GM21529 (cell line): ENCODE data around the gene UROC1.
"Not testable (repeated sequence)": the region's sequence is repeated elsewhere in the genome, so short reads cannot be mapped to it uniquely, and the experiment has no call there.

Experiments used
- ATAC-seq: cut with Tn5 transposase; IDR thresholded peaks from one replicate; pipeline ENCODE4 v1.9.1; 2021; ENCODE audit not compliant: unreplicated experiment

The UROC1 gene

DNA sequence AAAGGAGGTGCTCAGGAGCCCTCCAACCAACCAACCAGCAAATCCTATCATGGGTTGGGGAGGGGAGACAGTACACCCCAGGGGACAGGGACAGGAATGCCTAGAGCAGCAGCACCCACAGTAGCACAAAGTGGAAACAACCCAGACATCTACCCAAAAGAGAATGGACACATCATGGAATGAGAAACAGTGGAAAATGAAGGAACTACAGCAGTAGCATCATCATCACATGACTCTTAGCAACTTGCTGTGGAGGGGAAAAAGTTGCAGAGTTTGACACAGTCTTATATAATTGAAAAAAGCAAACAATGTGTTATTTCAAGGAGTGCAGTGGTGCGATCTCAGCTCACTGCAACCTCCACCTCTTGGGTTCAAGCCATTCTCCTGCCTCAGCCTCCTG lies 30.1 kb upstream of the UROC1 start:
- ATAC-seq, result no peak

DNA sequence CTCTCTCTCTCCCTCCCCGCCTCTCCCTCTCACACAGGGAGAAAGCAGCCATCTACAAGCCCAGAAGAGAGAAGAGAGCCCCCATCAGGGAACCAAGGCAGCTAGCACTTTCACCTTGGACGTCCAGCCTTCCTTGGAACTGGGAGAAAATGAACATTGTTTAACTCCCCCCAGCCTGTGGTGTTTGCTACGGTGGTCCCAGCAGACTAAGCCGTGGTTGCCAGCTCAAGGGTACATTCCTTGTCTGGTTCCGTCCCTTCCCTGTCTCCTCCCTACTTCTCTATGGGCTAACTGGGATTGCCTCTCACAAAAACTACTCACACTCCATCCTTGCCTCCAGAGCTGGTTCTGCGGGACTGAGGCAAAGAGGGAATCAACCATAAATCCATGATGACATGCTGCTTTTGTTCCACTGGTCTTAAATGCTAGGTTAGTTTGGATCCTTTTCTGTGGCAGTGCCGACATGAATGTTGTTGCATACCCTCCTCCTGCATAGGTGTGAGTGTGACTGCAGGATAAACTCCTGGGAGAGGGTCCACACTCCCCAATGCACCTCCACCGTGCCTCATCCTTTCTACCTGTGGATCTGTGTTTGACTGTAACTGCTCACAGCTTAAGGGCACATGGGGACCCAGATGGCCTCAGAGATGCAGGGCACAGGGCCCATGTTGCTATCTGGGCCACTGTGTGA lies 29.1 kb upstream of the UROC1 start:
- no peak for ATAC-seq

DNA sequence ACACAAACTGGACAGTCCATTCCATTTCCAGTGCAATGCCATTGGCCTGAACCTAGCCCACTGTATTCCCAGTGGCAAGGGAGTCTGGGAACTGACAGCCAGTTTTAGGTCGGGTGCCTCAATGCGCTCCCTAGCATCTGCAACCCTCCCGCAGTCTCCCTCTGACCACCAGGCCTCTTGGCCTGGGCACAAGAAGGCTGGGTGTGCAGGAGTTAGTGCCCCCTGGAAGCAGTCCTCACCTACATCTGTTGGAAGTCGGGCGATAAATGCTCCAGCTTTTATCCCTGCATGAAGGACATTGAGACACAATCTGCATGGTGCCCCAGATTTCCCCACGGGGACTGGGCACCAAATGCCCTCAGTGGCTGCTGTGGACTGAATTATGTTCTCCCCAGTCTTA lies 28.4 kb upstream of the UROC1 start:
- no peak for ATAC-seq

DNA sequence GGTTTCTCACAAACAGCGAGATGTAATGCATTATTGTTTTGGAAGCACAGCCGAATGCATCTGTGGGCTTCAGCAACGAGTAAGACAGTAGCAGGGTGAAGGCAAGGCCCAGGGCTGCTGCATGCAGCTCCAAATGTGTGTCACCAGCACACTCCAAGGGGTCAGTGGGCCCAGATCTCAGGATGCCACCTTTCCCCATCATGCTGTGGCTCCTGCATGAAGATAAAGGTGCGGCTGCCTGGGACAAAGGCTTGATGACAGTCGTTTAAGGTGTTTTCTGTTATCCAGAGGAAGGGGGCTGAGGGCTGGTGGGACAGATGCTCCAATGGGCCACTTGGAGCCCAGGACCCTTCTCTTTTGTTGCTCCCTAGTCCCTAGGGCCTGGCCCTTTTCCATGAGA lies 28.0 kb upstream of the UROC1 start:
- ATAC-seq, result no peak

DNA sequence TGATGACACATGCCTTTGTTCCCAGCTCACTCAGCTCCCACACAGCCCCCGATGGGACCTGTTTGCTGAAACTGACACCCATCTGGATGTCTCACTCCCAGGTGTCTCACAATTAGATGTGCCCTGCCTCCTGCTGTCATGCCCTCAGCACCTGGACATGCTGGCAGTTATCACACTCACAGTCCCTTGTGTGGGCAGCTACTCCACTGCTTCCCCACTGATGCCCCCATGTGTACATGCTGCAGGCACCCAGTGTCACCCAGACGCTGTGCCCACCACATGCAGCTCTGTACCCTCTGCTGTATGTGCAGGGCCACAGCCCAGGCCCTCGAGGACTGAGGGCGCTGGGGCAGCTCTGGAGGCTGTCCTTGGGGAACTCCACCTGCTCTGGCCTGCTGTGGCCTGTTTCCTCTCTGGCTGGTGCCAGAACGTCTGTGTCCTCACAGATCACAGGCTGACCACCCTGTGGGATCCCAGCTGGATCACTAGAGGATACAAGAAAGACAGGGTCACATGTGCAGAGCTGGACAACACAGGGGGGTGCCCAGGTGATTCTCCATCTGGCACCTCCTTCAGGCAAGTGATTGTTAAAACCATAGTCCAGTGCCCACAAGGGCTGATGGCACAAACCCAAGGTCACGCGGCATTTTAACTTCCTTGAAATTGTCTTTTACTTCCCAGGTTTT lies 27.2 kb upstream of the UROC1 start:
- no peak for ATAC-seq

DNA sequence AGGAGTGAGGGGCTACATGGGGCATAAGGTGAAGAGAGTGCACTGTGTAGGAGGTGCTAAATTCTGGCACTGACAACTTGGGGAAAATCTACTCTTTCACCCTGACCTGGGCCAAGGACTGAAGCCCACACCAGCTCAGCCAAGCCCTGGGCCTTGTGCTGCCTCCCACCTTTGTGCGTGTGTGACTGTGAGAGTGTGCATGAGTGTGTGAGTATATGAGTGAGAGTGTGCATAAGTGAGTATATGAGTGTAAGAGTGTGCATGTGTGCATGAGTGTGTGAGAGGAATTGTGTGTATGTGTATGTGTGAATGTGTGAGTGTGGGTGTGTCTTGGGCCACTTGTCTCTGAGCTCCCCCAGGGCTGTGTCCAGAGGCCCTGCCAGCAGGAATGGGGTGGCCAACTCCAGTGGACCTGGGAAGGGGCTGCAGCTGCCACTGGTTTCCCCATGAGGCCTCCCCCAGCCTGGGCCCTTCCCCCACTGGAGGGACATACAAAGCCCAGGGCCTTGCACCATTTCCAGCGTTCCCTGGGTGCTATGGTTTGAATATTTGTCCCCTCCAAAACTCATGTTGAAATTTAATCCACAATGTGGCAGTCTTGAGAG lies 26.0 kb upstream of the UROC1 start:
- ATAC-seq, result no peak

DNA sequence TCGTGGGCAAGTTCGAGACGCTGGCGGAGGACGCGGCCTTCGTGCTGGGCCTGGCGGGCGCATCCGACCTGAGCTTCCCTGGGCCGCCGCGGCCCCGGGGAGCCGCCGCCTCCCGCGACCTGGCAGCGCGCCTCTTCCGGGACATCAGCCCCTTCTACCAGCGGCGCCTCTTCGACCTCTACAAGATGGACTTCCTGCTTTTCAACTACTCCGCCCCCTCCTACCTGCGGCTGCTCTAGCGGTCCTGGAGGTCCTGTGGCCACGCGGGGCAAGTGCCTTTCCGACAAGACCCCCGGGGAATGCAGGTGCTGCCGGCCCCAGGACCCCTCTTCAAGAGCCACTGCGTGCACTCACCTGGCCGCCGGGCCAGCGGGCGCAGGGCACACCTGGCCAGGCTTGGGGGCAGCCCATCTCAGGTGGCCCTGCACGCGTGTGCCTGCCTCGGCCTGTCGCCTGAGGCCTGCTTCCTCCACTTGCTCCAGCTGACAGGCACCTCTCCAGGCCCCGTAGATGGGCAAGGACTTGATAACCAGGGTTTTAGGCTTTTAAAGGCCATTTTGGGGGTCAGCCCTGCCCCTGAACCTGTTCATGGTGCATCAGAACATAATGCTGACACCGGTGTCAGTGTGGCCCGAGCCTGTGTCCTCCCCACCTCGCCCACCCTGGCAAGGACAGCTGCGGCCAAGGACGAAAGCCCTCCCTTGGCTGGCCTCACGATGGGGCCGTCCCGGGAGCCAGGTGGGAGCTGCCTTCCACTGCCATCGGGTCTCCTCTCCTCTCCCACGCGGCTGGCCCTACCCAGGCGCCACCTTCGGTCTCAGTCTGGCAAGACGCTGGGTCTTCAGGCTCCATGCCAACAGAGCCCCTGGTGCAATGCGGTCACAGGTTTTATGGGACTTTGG lies 25.0 kb upstream of the UROC1 start:
- no peak for ATAC-seq

DNA sequence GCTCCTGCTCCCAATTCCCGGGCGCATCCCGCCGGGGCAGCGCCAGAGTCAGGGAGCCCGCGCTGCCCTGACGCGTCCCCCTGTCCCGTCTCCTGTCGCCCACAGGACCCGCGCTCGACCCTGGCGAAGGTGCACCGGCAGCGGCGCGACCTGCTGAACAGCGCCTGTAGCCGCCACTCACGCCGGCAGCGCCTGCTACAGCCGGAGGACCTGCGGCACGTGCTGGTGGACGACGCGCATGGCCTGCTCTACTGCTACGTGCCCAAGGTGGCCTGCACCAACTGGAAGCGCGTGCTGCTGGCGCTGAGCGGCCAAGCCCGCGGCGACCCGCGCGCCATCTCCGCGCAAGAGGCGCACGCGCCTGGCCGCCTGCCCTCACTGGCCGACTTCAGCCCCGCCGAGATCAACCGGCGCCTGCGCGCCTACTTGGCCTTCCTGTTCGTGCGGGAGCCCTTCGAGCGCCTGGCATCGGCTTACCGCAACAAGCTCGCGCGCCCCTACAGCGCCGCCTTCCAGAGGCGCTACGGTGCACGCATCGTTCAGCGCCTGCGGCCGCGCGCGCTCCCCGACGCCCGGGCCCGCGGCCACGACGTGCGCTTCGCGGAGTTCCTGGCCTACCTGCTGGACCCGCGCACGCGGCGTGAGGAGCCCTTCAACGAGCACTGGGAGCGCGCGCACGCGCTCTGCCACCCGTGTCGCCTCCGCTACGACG lies 24.2 kb upstream of the UROC1 start:
- ATAC-seq, result no peak

DNA sequence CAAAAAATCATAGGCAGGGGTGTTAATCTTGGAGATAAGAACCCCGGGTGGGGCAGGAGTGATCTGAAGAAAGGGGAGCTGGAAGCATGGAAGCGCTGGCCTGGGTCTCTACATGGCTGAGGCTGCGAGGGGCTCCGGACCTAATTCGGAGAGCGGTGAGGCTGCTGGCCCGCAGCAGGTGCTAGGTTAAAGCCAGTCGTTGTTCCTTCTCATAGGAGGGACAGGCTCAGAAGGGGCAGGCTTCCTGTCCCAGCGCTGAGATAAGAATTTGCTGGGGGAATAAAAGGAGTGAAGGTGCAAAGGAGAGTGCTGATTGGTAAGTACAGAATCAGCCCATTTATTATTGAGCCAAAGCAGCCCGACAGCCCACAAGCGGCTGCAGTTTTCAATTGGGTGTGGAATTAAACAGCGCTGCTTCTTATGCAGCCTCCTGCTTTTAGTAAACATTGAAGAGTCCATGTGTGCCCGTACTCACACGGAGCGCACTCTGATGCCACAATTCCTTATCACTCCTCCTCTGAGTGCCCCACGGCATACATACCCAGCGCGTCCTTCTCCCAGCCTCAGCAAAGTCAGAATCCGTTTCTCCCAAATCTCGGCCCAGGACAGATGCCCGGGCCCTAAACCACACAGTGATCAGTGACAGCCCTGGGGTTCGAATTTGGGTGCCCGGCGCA lies 23.5 kb upstream of the UROC1 start:
- ATAC-seq, result no peak

DNA sequence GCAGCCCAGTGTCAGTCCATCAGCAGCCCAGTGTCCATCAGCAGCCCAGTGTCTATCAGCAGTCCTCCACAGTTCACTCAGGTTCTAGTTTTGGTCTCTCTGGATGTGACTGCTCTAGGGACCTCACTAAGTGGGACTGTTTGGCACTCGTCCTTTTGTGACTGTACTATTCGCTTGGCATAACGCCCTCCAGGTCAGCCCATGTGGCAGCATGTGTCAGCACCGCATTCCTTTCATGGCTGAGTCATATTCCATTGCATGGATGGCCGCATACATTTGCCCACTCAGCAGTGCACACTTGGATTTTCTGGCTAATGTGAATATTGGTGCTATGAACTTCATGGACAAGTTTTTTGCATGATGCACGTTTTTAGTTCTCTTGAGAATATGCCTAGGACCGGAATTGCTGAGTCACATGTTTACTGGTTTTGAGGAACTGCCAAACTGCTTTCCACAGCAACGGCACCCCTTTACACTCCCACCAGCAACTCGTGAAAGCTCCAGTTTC lies 22.8 kb upstream of the UROC1 start:
- ATAC-seq, result no peak

DNA sequence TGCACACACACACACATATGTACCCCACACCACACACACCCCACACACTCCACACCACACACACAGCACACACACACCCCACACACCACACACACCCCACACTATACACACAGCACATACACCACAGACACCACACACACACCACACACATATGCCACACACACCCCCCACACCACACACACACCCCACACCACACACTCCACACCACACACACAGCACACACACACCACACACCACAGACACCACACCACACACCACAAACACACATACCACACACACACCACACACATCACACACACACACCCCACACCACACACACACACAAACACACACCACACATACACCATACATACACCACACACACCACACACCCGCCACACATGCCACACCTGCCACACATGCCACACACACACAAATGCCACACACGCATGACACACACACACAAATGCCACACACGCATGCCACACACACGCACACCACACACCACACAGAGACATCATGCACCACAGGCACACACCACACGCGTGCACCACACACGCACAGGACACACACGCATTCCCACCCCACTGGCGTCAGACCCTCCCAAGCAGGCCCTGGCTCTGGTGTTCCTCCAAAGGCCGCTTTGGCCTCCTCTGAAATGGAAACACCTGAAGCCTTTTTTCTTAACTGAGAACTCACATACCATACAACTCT lies 22.1 kb upstream of the UROC1 start:
- no peak for ATAC-seq

DNA sequence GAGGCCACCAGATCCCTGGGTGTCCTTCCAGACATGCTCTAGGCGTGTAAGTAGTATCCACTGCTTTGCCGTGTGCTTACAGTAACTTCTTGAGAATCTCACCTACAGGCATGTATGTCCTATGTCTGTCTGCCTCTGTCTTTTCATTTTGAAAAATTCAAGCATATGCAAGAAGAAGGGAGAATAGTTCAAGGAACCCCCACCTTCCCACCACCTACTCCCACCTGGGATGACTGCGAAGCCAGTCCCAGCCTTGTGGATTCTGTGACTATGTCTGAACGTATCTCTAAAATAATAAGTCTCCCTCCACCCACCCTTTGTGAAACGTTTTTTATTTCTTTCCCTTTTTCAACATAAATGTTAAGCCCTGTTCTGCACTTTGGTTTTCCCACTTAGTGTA lies 21.4 kb upstream of the UROC1 start:
- no peak for ATAC-seq

DNA sequence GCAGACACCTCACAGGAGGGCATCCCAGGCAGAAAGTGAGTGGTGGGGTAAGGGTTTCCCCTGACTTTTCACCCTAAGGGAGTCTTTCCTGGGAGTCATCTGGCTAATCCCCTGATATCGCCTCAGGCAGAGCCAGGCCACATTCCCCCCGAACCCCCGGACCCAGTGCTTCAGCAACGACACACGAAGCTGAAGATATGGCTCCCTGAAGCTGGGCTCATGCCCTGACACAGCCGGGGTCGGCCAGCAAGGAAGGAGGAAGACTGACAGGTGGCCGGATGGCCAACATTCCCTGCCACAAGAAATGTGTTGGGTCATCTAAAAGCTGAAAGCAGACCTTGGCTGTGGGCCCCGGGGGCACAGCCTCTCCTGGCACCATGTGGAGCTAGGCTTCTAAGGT lies 20.7 kb upstream of the UROC1 start:
- no peak for ATAC-seq

DNA sequence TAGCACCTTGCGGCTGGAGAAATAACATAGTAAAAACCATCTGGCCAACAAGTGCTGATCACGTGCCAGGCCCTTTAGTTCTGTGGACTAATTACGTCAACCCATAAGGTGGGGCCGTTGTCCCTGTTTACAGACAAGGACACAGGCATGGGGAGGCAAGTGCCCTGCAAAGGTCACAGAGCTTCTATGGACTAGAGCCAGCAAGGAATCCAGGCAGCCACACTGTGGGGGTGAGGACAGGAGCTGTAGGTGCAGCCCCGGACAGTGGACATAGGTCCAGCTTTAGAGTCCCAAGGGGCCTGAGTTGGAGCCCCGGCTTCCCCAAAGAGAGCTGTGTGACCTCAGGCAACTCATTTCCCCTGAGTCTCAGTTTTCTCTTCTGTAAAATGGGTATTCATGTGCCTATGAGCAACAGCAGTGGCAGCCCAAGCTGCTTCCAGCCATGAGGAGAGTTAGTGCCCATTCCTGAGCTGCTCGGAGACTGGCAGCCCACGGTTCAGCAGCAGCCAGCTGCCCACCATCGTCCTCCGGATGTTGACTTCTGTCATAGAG lies 20.2 kb upstream of the UROC1 start:
- no peak for ATAC-seq

DNA sequence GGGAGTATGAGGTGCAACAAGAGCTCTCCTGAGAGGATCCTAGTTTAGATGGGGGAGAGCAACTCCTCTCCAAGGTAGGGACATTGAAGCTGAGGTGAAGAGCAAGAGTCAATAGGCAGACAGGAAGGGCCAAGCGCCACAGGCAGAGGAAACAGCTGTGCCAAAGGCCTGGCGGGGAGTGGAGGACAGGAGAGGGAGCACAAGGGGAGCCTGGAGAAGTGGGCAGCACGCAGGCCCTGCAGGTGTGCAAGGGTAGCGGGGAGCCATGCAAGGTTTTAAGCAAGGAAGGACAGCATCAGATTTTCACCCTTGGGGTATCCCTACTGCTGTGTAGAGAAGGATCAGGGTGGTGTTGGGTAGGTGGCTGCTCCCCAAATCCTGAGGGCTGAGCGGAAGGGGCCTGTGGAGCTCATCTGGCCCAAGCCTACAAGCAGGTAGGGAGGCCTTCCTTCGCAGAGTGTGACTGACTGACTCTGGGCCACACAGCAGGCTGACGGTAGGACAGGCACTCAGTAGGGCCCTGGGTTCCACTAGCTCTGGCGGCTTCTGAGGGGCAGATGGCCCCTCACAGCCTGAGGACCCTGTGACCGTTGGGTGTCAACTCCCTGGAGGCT lies 19.6 kb upstream of the UROC1 start:
- no peak for ATAC-seq

DNA sequence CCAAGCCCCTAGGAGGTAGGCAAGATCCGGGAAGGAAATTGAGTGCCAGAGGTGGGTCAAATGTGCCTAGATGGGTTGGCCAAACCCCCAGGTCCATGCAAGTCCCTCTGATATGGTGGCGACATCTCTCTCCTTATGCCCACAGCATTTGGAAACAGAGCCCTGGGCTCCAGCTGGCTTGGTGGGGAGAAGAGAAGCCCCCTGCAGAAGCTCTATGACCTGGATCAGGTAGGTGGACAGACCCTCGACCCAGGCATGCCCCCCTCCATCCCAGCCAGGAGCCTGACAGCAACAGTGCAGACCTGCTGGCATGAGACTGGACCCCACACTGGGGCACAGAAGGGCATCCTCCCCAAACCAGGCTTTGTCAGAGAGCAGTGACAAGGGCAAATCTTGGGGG lies 18.6 kb upstream of the UROC1 start:
- ATAC-seq, result no peak

DNA sequence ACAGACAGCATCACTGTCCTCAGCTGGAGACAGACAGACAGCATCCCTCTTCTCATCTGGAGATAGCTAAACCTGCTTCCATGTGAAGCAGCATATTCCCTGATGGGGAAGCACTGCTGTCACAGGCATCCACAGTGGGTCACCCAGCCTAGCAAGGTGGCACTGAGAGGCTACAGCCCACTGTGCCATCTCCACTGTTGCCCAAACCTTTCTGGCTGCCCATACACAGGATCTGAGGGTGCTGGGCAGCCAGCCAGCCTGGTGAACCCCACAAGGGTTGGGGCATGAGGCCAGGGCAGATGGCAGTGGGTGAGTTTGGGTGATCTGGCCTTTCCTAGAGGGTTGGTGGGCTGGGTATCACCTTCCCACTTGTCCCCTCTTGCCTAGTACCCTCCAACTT lies 18.1 kb upstream of the UROC1 start:
- ATAC-seq, result no peak

DNA sequence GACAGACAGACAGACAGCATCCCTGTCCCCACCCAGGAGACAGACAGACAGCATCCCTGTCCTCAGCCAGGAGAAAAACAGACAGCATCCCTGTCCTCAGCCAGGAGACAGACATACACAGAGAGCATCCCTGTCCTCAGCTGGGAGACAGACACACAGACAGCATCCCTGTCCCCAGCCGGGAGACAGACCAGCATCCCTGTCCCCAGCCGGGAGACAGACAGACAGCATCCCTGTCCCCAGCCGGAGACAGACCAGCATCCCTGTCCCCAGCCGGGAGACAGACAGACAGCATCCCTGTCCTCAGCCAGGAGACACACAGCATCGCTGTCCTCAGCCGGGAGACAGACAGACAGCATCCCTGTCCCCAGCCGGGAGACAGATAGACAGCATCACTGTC lies 17.1 kb upstream of the UROC1 start:
- ATAC-seq, result not testable (repeated sequence)

DNA sequence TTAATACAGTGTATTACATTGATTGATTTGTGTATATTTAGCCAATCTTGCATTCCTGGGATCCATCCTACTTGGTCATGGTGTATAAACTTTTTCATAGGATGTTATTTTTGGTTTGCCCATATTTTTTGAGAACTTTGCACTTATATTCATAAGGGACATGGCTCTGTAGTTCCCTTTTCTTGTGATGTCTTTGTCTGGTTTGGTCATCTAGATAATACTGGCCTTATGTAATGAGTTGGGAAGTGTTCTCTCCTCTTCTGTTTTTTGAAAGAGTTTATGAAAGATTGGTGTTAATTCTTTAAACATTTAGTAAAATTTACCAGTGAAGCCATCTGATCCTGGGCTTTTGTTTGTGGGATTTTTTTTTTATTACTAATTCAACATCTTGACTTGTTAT lies 15.9 kb upstream of the UROC1 start:
- ATAC-seq, result no peak
